Measurements from ENCODE around the gene EMX2.

EMX2 gene

DNA sequence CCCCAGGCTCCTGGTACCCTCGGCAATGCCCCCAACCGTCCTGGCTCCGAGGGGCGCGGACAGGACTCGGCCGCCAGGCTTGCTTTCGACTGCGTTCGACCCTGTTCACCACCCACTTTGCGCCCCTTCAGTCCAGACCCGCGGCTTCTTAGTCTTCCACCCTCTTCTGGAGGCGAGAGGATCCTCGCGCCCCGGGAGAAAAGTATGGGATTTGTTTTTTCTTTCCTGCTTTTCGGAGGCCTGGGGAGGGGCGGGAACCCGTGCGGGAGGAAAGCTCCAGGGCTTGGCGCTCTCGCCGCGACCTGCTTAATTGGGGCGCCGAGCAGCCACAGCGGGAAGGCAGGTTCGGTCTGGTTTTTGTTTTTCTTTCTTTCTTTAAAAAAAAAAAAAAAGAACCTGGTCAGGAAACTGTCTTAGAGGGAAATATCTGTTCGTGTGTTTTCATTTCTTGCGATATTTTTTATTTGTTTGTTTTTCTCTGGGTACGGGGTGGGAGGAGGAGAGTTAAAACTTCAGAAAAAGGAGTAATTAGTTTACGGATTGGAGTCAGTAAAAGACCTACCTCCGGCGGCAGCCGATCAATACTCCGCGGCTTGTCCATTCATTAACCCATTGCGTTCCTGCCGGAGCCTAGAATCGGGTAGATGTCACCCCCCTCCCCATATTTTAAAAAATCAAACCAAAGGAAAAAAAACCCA is 1.6 kb downstream of the EMX2 start:
- DNase-seq (ENCODE audit: low spot score in 2 of 2), result no peak
- in situ Hi-C loops (cut with MboI; ENCODE audit: low sequenced_read_pairs), result loop anchor here (5.0 kb wide), 1 partner anchor 693 kb away; no protein-coding TSS in a partner anchor
- H3K4me3 ChIP-seq, result no peak overlapping the region
- H3K9me3 ChIP-seq, result no peaks in the 10 kb centered on the region
- no peaks in the 10 kb centered on the region for H3K4me1 ChIP-seq
- peaks cover 7% of the 10 kb centered on the region; the same call in 1 of the 2 replicates for H3K27me3 ChIP-seq (ENCODE audit: low read depth)
- H3K36me3 ChIP-seq (replicated peaks), result no peaks in the 10 kb centered on the region

GRCh38 chr10:117544711-117545140 is 2.2 kb downstream of the EMX2 start:
- DNase-seq (ENCODE audit: low spot score in 2 of 2), result no peak
- no peaks in the 10 kb centered on the region for H3K36me3 ChIP-seq (replicated peaks)
- in situ Hi-C loops (cut with MboI; ENCODE audit: low sequenced_read_pairs), result loop anchor here (5.0 kb wide), 1 partner anchor 693 kb away; no protein-coding TSS in a partner anchor
- peaks cover 7% of the 10 kb centered on the region; the same call in 1 of the 2 replicates for H3K27me3 ChIP-seq (ENCODE audit: low read depth)
- no peak overlapping the region for H3K4me3 ChIP-seq
- H3K9me3 ChIP-seq, result no peaks in the 10 kb centered on the region
- H3K4me1 ChIP-seq, result no peaks in the 10 kb centered on the region

GRCh38 chr10:117545141-117546019 is 2.8 kb downstream of the EMX2 start:
- in situ Hi-C loops (cut with MboI; ENCODE audit: low sequenced_read_pairs), result no loop called here
- no peaks in the 10 kb centered on the region for H3K36me3 ChIP-seq (replicated peaks)
- no peak for DNase-seq (ENCODE audit: low spot score in 2 of 2)
- peaks cover 7% of the 10 kb centered on the region; the same call in 1 of the 2 replicates for H3K27me3 ChIP-seq (ENCODE audit: low read depth)
- no peaks in the 10 kb centered on the region for H3K4me1 ChIP-seq
- no peaks in the 10 kb centered on the region for H3K9me3 ChIP-seq
- H3K4me3 ChIP-seq, result no peak overlapping the region

- Histone ChIP-seq H3K36me3 (replicated peaks) (no peaks in the 10 kb centered on the region), H3K27me3 (ENCODE audit: low read depth) (peaks cover 7% of the 10 kb centered on the region; the same call in 1 of the 2 replicates), H3K4me1 (no peaks in the 10 kb centered on the region), H3K9me3 (no peaks in the 10 kb centered on the region), H3K4me3 (no peak overlapping the region)
- DNase-seq (ENCODE audit: low spot score in 2 of 2), result no peak
- in situ Hi-C loops (cut with MboI; ENCODE audit: low sequenced_read_pairs), result no loop called here
These were observed 3.6 kb downstream of the EMX2 start for GRCh38 chr10:117546020-117546580.

GRCh38 chr10:117546581-117547015 is 4.1 kb downstream of the EMX2 start:
- in situ Hi-C loops (cut with MboI; ENCODE audit: low sequenced_read_pairs), result no loop called here
- no peak for DNase-seq (ENCODE audit: low spot score in 2 of 2)
- Histone ChIP-seq H3K27me3 (ENCODE audit: low read depth) (peaks cover 7% of the 10 kb centered on the region; the same call in 1 of the 2 replicates), H3K36me3 (replicated peaks) (no peaks in the 10 kb centered on the region), H3K9me3 (no peaks in the 10 kb centered on the region), H3K4me3 (no peak overlapping the region), H3K4me1 (no peaks in the 10 kb centered on the region)

- H3K27me3 ChIP-seq (ENCODE audit: low read depth), result peaks cover 7% of the 10 kb centered on the region; the same call in 1 of the 2 replicates
- H3K9me3 ChIP-seq, result no peaks in the 10 kb centered on the region
- no peaks in the 10 kb centered on the region for H3K36me3 ChIP-seq (replicated peaks)
- H3K4me3 ChIP-seq, result no peak overlapping the region
- DNase-seq (ENCODE audit: low spot score in 2 of 2), result no peak
- H3K4me1 ChIP-seq, result no peaks in the 10 kb centered on the region
- in situ Hi-C loops (cut with MboI; ENCODE audit: low sequenced_read_pairs), result no loop called here
These were observed 4.6 kb downstream of the EMX2 start for GRCh38 chr10:117547016-117547715.

DNA sequence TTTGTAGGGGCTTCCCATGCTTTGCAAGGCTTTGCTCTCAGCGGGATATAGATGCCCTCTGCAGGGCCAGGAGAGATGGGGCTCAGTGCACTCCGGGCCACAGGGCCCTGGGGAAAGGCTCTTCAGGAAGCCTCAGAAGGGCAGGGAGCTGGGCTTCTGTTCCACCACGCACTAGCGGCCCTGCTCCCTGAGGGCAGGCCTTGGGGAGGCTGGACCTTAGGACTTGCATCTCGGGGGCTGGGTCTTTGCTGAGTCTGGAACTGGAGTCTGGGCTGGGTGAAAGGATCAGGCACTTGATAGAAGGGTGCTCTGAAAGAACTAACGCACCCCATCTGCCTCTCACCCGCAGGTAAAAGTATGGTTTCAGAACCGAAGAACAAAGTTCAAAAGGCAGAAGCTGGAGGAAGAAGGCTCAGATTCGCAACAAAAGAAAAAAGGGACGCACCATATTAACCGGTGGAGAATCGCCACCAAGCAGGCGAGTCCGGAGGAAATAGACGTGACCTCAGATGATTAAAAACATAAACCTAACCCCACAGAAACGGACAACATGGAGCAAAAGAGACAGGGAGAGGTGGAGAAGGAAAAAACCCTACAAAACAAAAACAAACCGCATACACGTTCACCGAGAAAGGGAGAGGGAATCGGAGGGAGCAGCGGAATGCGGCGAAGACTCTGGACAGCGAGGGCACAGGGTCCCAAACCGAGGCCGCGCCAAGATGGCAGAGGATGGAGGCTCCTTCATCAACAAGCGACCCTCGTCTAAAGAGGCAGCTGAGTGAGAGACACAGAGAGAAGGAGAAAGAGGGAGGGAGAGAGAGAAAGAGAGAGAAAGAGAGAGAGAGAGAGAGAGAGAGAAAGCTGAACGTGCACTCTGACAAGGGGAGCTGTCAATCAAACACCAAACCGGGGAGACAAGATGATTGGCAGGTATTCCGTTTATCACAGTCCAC is 5.4 kb downstream of the EMX2 start:
- Histone ChIP-seq H3K9me3 (no peaks in the 10 kb centered on the region), H3K36me3 (replicated peaks) (no peaks in the 10 kb centered on the region), H3K4me1 (no peaks in the 10 kb centered on the region), H3K4me3 (no peak overlapping the region), H3K27me3 (ENCODE audit: low read depth) (peaks cover 4% of the 10 kb centered on the region; the same call in 1 of the 2 replicates)
- no peak for DNase-seq (ENCODE audit: low spot score in 2 of 2)
- in situ Hi-C loops (cut with MboI; ENCODE audit: low sequenced_read_pairs), result no loop called here

GRCh38 chr10:117549100-117549585 is 6.6 kb downstream of the EMX2 start:
- peaks cover 4% of the 10 kb centered on the region; the same call in 1 of the 2 replicates for H3K27me3 ChIP-seq (ENCODE audit: low read depth)
- in situ Hi-C loops (cut with MboI; ENCODE audit: low sequenced_read_pairs), result no loop called here
- no peaks in the 10 kb centered on the region for H3K36me3 ChIP-seq (replicated peaks)
- H3K9me3 ChIP-seq, result no peaks in the 10 kb centered on the region
- H3K4me3 ChIP-seq, result no peak overlapping the region
- H3K4me1 ChIP-seq, result no peaks in the 10 kb centered on the region
- no peak for DNase-seq (ENCODE audit: low spot score in 2 of 2)

- H3K4me1 ChIP-seq, result no peaks in the 10 kb centered on the region
- no peaks in the 10 kb centered on the region for H3K36me3 ChIP-seq (replicated peaks)
- H3K4me3 ChIP-seq, result no peak overlapping the region
- in situ Hi-C loops (cut with MboI; ENCODE audit: low sequenced_read_pairs), result no loop called here
- no peaks in the 10 kb centered on the region for H3K9me3 ChIP-seq
- no peaks in the 10 kb centered on the region; the same call in 1 of the 2 replicates for H3K27me3 ChIP-seq (ENCODE audit: low read depth)
- DNase-seq (ENCODE audit: low spot score in 2 of 2), result no peak
These were observed 7.5 kb downstream of the EMX2 start for GRCh38 chr10:117550076-117550475.

GRCh38 chr10:117550599-117551329 is 8.2 kb downstream of the EMX2 start:
- Histone ChIP-seq H3K27me3 (ENCODE audit: low read depth) (no peaks in the 10 kb centered on the region), H3K36me3 (replicated peaks) (no peaks in the 10 kb centered on the region), H3K4me3 (no peak overlapping the region), H3K4me1 (no peaks in the 10 kb centered on the region), H3K9me3 (no peaks in the 10 kb centered on the region)
- in situ Hi-C loops (cut with MboI; ENCODE audit: low sequenced_read_pairs), result no loop called here
- DNase-seq (ENCODE audit: low spot score in 2 of 2), result no peak

DNA sequence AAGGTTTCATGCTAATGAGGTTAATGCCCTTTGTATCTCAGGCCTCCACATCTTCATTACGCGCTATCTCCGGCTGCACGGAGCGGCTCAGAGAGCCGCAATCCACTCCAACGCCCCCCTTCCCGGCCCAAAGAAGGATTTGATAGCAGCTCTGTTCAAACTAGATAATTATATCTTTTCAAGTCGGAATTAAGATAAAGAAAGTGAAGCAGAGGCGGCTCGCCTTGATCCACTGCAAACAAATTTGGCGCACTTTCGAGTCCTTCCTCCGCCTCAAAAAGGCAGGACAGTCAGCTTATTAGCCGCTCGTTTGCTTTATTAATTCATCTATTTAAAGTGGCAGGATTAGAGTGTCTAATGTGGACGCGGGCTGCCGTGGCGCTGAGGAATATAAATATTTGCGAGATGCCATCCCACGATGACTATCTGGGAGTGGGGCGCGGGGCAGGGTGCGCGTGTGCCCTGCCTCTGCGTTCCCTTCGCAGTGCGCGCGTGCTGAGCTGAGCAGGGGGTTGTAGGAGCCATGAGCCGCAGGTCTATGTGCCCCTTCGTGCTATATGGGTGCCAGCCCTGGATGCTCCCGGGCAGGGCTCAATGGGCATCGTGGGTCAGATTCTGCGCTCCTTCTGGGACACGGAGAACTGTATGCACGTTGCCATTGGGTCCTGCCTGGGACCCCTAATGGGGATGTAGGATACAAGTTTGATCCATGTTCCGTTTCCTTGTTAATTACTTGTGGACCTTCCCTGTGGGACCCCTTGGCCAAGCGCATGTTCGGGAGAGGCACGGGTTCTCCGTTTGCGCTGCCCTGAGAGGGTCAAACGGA is 9.0 kb downstream of the EMX2 start:
- Histone ChIP-seq H3K4me3 (no peak overlapping the region), H3K36me3 (replicated peaks) (no peaks in the 10 kb centered on the region), H3K4me1 (no peaks in the 10 kb centered on the region), H3K27me3 (ENCODE audit: low read depth) (no peaks in the 10 kb centered on the region), H3K9me3 (no peaks in the 10 kb centered on the region)
- peak; percentile 19 to 23 for DNase-seq (ENCODE audit: low spot score in 2 of 2)
- in situ Hi-C loops (cut with MboI; ENCODE audit: low sequenced_read_pairs), result no loop called here
